GM19467 (cell line): Measurements from ENCODE around the gene MAN1A1.

Experiments
- ATAC-seq: cut with Tn5 transposase; IDR thresholded peaks from one replicate; pipeline ENCODE4 v1.9.1; 2021; ENCODE audit warnings: mild to moderate bottlenecking, moderate library complexity; ENCODE audit not compliant: unreplicated experiment

The MAN1A1 gene

DNA sequence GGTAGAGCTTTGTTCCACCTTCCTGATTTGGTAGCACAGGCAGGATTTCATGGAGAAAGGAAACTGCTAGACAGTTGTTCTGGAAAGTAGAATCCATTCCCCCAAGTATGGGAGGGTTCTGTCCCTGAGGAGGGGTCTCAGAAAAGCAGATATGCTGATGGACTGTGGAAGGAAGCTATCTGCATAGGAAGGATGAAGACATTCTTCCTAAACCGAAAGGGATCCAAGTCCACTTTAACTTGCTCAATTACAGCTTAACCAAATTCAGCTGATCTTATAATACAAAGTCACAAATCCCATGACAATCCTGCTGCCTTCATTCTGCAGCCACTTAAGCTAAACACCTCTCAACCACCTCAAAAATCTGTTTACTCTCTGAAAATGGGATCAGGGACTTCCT, 2.6 kb downstream of the MAN1A1 start:
- ATAC-seq: no peak

GRCh38 chr6:119346450-119346849, 3.1 kb downstream of the MAN1A1 start:
- ATAC-seq: no peak

- no peak for ATAC-seq
Measured at GRCh38 chr6:119345114-119345513, 4.4 kb downstream of the MAN1A1 start.

GRCh38 chr6:119344306-119344705, 5.3 kb downstream of the MAN1A1 start:
- ATAC-seq: no peak

DNA sequence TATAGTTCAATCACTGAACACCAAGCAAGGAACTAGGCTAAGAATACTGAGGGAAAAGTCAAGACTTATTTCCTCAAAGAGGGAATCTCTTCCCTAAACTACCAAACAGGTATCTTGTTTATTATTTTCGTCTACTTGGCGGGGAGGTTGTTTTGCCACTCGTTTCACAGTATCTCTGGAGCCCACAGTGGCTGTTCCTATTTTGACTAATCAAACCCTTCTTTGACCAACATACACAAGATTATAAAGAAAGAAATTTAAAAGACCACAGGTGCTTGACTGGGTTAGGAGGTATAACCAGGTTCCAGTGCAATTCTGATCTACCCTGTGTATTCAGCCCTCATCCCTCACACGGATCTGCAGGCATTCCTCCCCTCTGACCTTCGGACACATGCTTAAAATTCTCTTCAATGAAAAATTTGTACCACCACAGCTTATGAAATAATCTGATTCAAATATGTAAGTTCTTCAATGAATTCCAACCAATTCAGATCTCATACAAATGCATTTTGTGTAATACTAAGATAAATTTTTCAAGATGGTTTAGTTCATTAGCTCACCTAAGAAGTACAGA, 5.9 kb downstream of the MAN1A1 start:
- ATAC-seq: no peak

GRCh38 chr6:119343167-119343566, 6.4 kb downstream of the MAN1A1 start:
- no peak for ATAC-seq

DNA sequence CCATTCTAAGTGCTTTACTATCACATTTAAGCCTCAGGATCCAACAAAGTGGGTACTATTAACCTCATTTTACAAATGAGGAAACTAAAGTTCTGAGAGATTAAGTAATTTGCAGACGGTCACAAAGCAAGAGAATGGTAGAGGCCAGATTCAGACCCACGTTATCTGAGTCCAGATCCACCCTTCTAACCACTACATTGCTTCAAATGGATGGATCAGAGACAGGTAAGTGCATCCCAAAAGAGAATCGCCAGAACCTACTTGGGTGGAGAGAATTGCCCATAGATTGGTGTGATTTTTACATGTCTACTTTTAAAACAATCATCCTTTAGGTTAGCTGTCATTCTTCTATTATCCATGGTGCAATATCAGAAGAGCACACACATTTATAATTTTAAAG, 7.1 kb downstream of the MAN1A1 start:
- ATAC-seq: no peak

- ATAC-seq: no peak
Measured at GRCh38 chr6:119340796-119341487, 8.6 kb downstream of the MAN1A1 start.

DNA sequence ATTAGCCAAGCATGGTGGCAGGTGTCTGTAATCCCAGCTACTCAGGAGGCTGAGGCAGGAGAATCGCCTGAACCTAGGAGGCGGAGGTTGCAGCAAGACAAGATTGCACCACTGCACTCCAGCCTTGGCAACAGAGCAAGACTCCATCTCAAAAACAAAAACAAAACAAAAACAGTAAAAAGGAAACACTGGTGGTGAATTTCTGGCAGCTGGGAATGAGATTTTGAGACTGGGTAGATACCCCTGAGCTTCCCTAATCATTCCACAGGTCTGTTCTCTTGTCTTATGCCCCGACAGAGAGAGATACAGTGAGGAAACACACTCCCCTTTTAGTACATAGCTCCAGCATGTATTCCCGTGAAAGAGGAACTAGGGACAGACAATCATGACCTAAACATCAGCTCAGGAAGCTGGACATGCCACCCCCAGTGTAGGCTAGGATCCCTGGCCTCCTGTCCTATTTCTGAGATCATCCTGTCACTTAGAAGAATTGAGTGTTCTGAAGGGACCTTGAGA, 9.6 kb downstream of the MAN1A1 start:
- no peak for ATAC-seq

DNA sequence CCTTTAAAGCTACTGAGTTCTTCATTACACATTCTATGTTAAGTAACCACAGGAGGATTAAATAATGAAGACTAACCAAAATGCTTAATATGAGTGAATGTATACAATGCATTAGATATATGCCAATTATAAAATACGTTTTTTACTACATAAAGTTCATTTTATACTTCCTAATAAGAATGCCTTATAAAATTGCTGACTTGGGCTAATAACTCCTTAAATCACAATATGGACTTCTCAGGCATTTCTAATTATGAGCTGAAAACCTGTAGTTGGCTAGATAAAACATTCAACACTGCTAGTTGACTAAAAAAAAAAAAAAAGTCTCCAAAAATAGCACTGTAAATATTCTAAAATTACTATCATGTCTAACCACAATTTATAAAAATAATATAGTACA, 11.8 kb downstream of the MAN1A1 start:
- ATAC-seq: no peak

DNA sequence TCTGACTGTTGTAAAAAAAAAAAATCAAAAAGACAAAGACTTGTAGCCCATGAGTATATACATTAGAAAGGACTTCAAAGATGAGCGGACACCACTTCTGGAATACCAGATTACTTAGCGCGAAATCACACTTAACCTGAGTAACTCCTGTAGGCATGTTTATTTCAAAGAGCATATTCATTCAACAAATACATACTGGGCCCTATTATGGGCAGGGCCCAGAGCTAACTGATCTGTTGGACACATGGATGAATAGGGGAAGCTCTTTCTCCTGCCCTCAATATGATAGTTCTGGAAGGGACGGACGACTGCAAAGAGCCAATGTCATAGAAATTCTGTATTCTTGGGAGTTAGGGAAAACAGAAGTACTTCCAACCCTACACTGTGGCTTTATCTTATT, 12.3 kb downstream of the MAN1A1 start:
- no peak for ATAC-seq

DNA sequence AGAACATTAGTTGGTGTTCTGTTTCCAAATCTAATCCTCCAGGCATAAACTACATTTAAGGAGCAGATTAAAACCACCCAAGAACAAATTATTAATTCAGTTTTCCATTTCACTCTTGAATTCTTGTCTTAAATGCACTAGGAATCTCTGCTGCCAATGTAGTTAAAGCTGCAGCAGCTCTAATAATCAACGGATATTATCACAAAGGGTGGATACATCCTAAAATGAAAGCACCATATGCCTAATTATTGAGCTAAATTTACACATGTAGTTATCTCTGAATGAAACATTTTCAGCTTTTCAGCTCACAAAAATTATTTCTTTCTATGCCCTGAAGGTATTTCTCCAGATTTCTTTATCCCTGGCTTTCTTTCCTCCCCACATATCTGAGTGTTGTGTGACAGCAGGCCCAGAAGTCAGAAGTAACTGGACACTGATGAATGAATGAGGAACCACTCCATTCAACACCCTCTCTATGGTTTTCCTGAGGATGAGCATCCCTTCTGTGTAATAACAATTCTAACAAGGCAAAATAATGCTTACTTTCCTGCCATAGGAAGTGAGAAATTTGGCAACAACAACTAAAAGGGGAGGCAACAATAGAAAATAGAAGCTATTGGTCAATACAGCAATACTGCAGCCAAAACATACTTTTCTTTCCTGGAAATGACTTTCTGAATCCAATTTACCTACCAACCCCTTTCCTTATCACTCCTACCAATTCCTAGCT, 14.9 kb downstream of the MAN1A1 start:
- ATAC-seq: no peak

GRCh38 chr6:119333707-119334295, 15.8 kb downstream of the MAN1A1 start:
- peak; percentile 49 for ATAC-seq

- ATAC-seq: no peak
Measured at GRCh38 chr6:119333063-119333609, 16.4 kb downstream of the MAN1A1 start.

- ATAC-seq: no peak
Measured at GRCh38 chr6:119331663-119332286, 17.8 kb downstream of the MAN1A1 start.

DNA sequence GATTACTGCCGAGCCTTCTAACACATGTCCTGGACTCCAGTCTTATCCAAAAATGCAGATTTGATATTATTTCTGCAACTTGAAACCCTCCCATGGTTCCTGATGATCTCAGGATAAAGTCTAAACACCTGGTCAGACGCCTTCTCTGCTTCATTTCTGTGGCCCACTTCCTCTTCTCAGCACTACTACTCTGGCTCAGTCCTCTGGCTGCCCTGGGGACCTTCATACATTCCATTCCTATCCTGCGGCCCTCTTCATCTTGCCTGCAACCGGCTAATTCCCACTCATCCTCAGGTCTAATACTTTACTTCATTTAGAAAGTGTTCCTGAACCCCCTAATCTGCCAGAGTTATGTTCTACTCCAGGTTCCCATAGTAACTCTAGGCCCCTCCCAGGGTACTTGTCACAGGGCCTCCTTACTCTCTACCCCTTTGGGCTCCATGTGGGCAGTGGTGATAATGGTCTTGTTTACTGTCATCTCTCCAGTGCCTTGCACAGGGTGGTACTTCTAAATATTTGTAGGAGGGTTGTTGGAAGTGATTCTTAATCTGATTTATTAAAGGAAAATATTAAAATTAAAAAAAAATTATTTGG, 18.9 kb downstream of the MAN1A1 start:
- ATAC-seq: no peak

GRCh38 chr6:119329794-119330180, 19.8 kb downstream of the MAN1A1 start:
- ATAC-seq: no peak

- ATAC-seq: no peak
Measured at GRCh38 chr6:119328892-119329793, 20.4 kb downstream of the MAN1A1 start.

GRCh38 chr6:119328254-119328653, 21.3 kb downstream of the MAN1A1 start:
- ATAC-seq: no peak

DNA sequence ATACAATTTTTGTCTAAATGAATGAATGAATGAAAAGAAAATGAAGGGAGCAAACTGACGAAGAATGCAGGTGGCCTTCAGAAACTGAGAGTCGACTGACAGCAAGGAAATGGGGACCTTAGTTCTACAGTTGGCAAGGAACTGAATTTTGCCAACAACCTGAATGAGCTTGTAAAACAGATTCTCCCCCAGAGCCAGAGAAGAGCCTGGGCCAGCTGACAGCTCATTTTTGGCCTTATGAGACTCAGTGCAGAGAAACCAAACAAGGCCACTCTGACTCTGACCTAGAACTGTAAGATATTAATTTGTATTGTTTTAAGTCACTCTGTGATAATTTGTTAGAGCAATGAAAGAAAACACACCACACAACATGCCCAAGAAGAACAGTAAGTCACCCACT, 21.8 kb downstream of the MAN1A1 start:
- no peak for ATAC-seq
